ENCODE measurements around the gene ZNF558.

ZNF558 gene

GRCh38 chr19:8832132-8833021 is at the start of gene ZNF558, which contains the start of gene MBD3L1:
TSS of gene ZNF558 (minus strand) at chr19:8832304. CDS start at chr19:8822659, 9,645 bp downstream.
TSS of gene MBD3L1 (plus strand) at chr19:8832377. CDS start at chr19:8842679, 10,302 bp downstream.
- in situ Hi-C loops (cut with HindIII; ENCODE audit: low sequenced_read_pairs), result no loop called here

GRCh38 chr19:8881512-8881911 is 49.4 kb upstream of the ZNF558 start:
- in situ Hi-C loops (cut with HindIII; ENCODE audit: low sequenced_read_pairs), result no loop called here

- in situ Hi-C loops (cut with HindIII; ENCODE audit: low sequenced_read_pairs), result no loop called here
Observed at GRCh38 chr19:8880868-8881488, 48.9 kb upstream of the ZNF558 start.

- in situ Hi-C loops (cut with HindIII; ENCODE audit: low sequenced_read_pairs), result no loop called here
Observed at GRCh38 chr19:8877854-8878705, 46.0 kb upstream of the ZNF558 start.

GRCh38 chr19:8866344-8866743 is 34.2 kb upstream of the ZNF558 start:
- in situ Hi-C loops (cut with HindIII; ENCODE audit: low sequenced_read_pairs), result no loop called here

GRCh38 chr19:8858260-8858659 is 26.2 kb upstream of the ZNF558 start:
- in situ Hi-C loops (cut with HindIII; ENCODE audit: low sequenced_read_pairs), result no loop called here

GRCh38 chr19:8850488-8850887 is 18.4 kb upstream of the ZNF558 start:
- in situ Hi-C loops (cut with HindIII; ENCODE audit: low sequenced_read_pairs), result no loop called here

- in situ Hi-C loops (cut with HindIII; ENCODE audit: low sequenced_read_pairs), result no loop called here
Observed at GRCh38 chr19:8849232-8849631, 17.1 kb upstream of the ZNF558 start.

GRCh38 chr19:8846819-8847218 is 14.7 kb upstream of the ZNF558 start:
- in situ Hi-C loops (cut with HindIII; ENCODE audit: low sequenced_read_pairs), result no loop called here

- in situ Hi-C loops (cut with HindIII; ENCODE audit: low sequenced_read_pairs), result no loop called here
Observed at GRCh38 chr19:8840708-8841107, 8.6 kb upstream of the ZNF558 start.

GRCh38 chr19:8835877-8836276 is 3.8 kb upstream of the ZNF558 start:
- in situ Hi-C loops (cut with HindIII; ENCODE audit: low sequenced_read_pairs), result no loop called here

GRCh38 chr19:8835446-8835845 is 3.3 kb upstream of the ZNF558 start:
- in situ Hi-C loops (cut with HindIII; ENCODE audit: low sequenced_read_pairs), result no loop called here

GRCh38 chr19:8831832-8832131 is 322 bp downstream of the ZNF558 start:
- in situ Hi-C loops (cut with HindIII; ENCODE audit: low sequenced_read_pairs), result no loop called here

- in situ Hi-C loops (cut with HindIII; ENCODE audit: low sequenced_read_pairs), result no loop called here
Observed at GRCh38 chr19:8831373-8831772, 731 bp downstream of the ZNF558 start.

GRCh38 chr19:8827277-8827676 is 4.8 kb downstream of the ZNF558 start:
- in situ Hi-C loops (cut with HindIII; ENCODE audit: low sequenced_read_pairs), result no loop called here

GRCh38 chr19:8826371-8826770 is 5.7 kb downstream of the ZNF558 start:
- in situ Hi-C loops (cut with HindIII; ENCODE audit: low sequenced_read_pairs), result no loop called here

- in situ Hi-C loops (cut with HindIII; ENCODE audit: low sequenced_read_pairs), result no loop called here
Observed at GRCh38 chr19:8821748-8822241, 10.3 kb downstream of the ZNF558 start.

- in situ Hi-C loops (cut with HindIII; ENCODE audit: low sequenced_read_pairs), result no loop called here
Observed at GRCh38 chr19:8820234-8820633, 11.9 kb downstream of the ZNF558 start.

GRCh38 chr19:8815780-8816179 is 16.3 kb downstream of the ZNF558 start:
- in situ Hi-C loops (cut with HindIII; ENCODE audit: low sequenced_read_pairs), result no loop called here

GRCh38 chr19:8814176-8814575 is 17.9 kb downstream of the ZNF558 start:
- in situ Hi-C loops (cut with HindIII; ENCODE audit: low sequenced_read_pairs), result no loop called here

All from DLD1 (cell line).